A549 (cell line): ENCODE data around the gene TMEM255B. TPM values are rescaled to one million over a fixed set of nuclear protein-coding genes. Genes with fewer than 3 reads are reported as not detected.

ENCODE experiments used
- ATAC-seq, 2 experiments: fragments of 200-7000 bp in 1 of 2; fragments of >200 bp in 1 of 2; cut with Nextera tagmentation in 1 of 2; cut with Tn5 transposase in 1 of 2; 3 replicates each; pipeline versions ENCODE4 v1.8.0 to v1.9.1; 2018 to 2020; ENCODE audit warnings: mild to moderate bottlenecking in 1 of 2, moderate library complexity in 1 of 2
- CTCF ChIA-PET: fragments of 300-600 bp; sonication (Branson Sonifier 250); formaldehyde crosslinking; extraction: SDS; loops from one replicate; lab custom pipeline; 2021; ENCODE audit warnings: antibody characterized with exemption, inconsistent platforms; lab: Yijun Ruan, JAX
- POLR2A ChIA-PET: fragments of 350-600 bp; formaldehyde crosslinking; extraction: SDS; loops from one replicate; lab custom pipeline; 2021; ENCODE audit warnings: antibody characterized with exemption, inconsistent platforms; lab: Yijun Ruan, JAX
- DNase-seq, 2 experiments: peaks; one replicate each; pipeline versions ENCODE4 v3.0.0 to v3.0.0-alpha.2; 2011 to 2016; ENCODE audit warnings: low read depth in 1 of 2, low spot score in 1 of 2
- FAIRE-seq: peaks from 2 replicates; lab custom pipeline; 2011; peaks lifted over from hg19 to GRCh38; lab: Jason Lieb, UNC
- H3K27ac ChIP-seq, 2 experiments: fragments of >200 bp; sonication (Bioruptor Twin); formaldehyde crosslinking; 3 replicates each; pipeline ENCODE4 v1.5.1; 2016 to 2017
- H3K4me1 ChIP-seq: fragments of >200 bp; sonication (Bioruptor Twin); formaldehyde crosslinking; 3 replicates; pipeline ENCODE4 v1.6.1; 2016
- H3K4me2 ChIP-seq: fragments of >200 bp; sonication (Bioruptor Twin); formaldehyde crosslinking; 3 replicates; pipeline ENCODE4 v1.6.1; 2016
- H3K4me3 ChIP-seq: fragments of >200 bp; sonication (Bioruptor Twin); formaldehyde crosslinking; 3 replicates; pipeline ENCODE4 v1.5.1; 2016
- H3K9me3 ChIP-seq: fragments of >200 bp; sonication (Bioruptor Twin); formaldehyde crosslinking; 3 replicates; pipeline ENCODE4 v1.6.1; 2016
- CBX2 ChIP-seq: fragments of 200-600 bp; sonication (generic); IDR thresholded peaks from 2 replicates; pipeline ENCODE4 v1.6.1; 2016; ENCODE audit warnings: low read depth, mild to moderate bottlenecking, borderline replicate concordance
- CHD2 ChIP-seq: fragments of 150-350 bp; IDR thresholded peaks from 2 replicates; pipeline ENCODE4 v1.6.1; 2014; ENCODE audit warnings: low read length; ENCODE audit not compliant: partially characterized antibody
- FOSB ChIP-seq: fragments of 250-450 bp; sonication (Bioruptor Pico); IDR thresholded peaks from 2 replicates; pipeline ENCODE4 v1.5.0; 2020; ENCODE audit warnings: mild to moderate bottlenecking, moderate library complexity
- FOXS1 ChIP-seq: fragments of 250-450 bp; sonication (Bioruptor Pico); IDR thresholded peaks from 2 replicates; pipeline ENCODE4 v1.5.0; 2020; ENCODE audit warnings: mild to moderate bottlenecking, moderate library complexity
- HDAC2 ChIP-seq: fragments of 200-600 bp; sonication (generic); IDR thresholded peaks from 2 replicates; pipeline ENCODE4 v1.6.1; 2016
- HOXA7 ChIP-seq: fragments of 250-450 bp; sonication (Bioruptor Pico); IDR thresholded peaks from 2 replicates; pipeline ENCODE4 v1.5.0; 2020; ENCODE audit warnings: mild to moderate bottlenecking, moderate library complexity
- HOXB13 ChIP-seq: fragments of 250-450 bp; sonication (Bioruptor Pico); IDR thresholded peaks from 2 replicates; pipeline ENCODE4 v1.5.0; 2020; ENCODE audit warnings: low read depth, mild to moderate bottlenecking, moderate library complexity
- KDM1A ChIP-seq: fragments of 200-600 bp; sonication (generic); IDR thresholded peaks from 2 replicates; pipeline ENCODE4 v1.6.1; 2016; ENCODE audit warnings: low read depth, mild to moderate bottlenecking
- MAFK ChIP-seq: fragments of 450-650 bp; IDR thresholded peaks from 2 replicates; pipeline ENCODE4 v1.6.1; 2014; ENCODE audit not compliant: partially characterized antibody
- MAZ ChIP-seq: fragments of 150-350 bp; IDR thresholded peaks from 2 replicates; pipeline ENCODE4 v1.6.1; 2014; ENCODE audit warnings: antibody characterized with exemption, low read depth, low read length, borderline replicate concordance
- NR3C1 ChIP-seq: fragments of >200 bp; sonication (Bioruptor Twin); formaldehyde crosslinking; IDR thresholded peaks from 3 replicates; pipeline ENCODE4 v1.6.1; 2017
- PHF8 ChIP-seq: fragments of 200-600 bp; sonication (generic); IDR thresholded peaks from 2 replicates; pipeline ENCODE4 v1.6.1; 2016; ENCODE audit warnings: low read depth, mild to moderate bottlenecking, antibody characterized with exemption, moderate library complexity, borderline replicate concordance
- RAD21 ChIP-seq, 2 experiments: fragments of >200 bp in 1 of 2; sonication (Bioruptor Twin) in 1 of 2; formaldehyde crosslinking in 1 of 2; IDR thresholded peaks in 1 of 2; conservative IDR thresholded peaks in 1 of 2; 2 replicates in 1 of 2; 3 replicates in 1 of 2; pipeline ENCODE4 v1.6.1; 2012 to 2018; ENCODE audit warnings: inconsistent platforms in 1 of 2
- RARB ChIP-seq: fragments of 250-450 bp; sonication (Bioruptor Pico); IDR thresholded peaks from 2 replicates; pipeline ENCODE4 v1.8.0; 2021; ENCODE audit warnings: mild to moderate bottlenecking, moderate library complexity
- REST ChIP-seq: fragments of 200-600 bp; sonication (generic); IDR thresholded peaks from 2 replicates; pipeline ENCODE4 v1.6.1; 2016; ENCODE audit warnings: antibody characterized with exemption, mild to moderate bottlenecking, moderate library complexity
- SREBF2 ChIP-seq: fragments of 450-650 bp; IDR thresholded peaks from 2 replicates; pipeline ENCODE4 v1.6.1; 2014; ENCODE audit warnings: mild to moderate bottlenecking, moderate library complexity
- TFCP2L1 ChIP-seq: fragments of 250-450 bp; sonication (Bioruptor Pico); IDR thresholded peaks from 2 replicates; pipeline ENCODE4 v1.5.0; 2021; ENCODE audit warnings: mild to moderate bottlenecking
- TP53 ChIP-seq: fragments of 250-450 bp; sonication (Bioruptor Pico); IDR thresholded peaks from 2 replicates; pipeline ENCODE4 v1.5.0; 2021; ENCODE audit warnings: mild to moderate bottlenecking, moderate library complexity
- ZC3H11A ChIP-seq: fragments of 450-650 bp; IDR thresholded peaks from 2 replicates; pipeline ENCODE4 v1.6.1; 2014; ENCODE audit warnings: antibody characterized with exemption, mild to moderate bottlenecking
- ZFP36 ChIP-seq: fragments of 450-650 bp; IDR thresholded peaks from 2 replicates; pipeline ENCODE4 v1.6.1; 2014; ENCODE audit warnings: borderline replicate concordance; ENCODE audit not compliant: partially characterized antibody
- WGBS: methylation state at CpG from one replicate; pipeline ENCODE4 v1.1.6; 2017; ENCODE audit errors: missing lambda C conversion rate; 5-methylcytosine and 5-hydroxymethylcytosine counted together
- polyA plus RNA-seq, 4 experiments: library from polyadenylated mRNA; depleted of rRNA in 3 of 4; stranded (reverse); fragments of >200 nt; fragmentation: RNase III in 1 of 4; extraction: RNeasy Plus Mini Kit Qiagen cat#74134 plus additional on column Dnase treatment in 1 of 4; gene quantifications; 2 replicates in 3 of 4; 3 replicates in 1 of 4; pipeline ENCODE4 v1.2.3, GENCODE V29; 2011 to 2017

The TMEM255B gene
- polyA plus RNA-seq, 2 of the 4 experiments (the other 2 are of a cell fraction), result 0.54 to 1.1 TPM

DNA sequence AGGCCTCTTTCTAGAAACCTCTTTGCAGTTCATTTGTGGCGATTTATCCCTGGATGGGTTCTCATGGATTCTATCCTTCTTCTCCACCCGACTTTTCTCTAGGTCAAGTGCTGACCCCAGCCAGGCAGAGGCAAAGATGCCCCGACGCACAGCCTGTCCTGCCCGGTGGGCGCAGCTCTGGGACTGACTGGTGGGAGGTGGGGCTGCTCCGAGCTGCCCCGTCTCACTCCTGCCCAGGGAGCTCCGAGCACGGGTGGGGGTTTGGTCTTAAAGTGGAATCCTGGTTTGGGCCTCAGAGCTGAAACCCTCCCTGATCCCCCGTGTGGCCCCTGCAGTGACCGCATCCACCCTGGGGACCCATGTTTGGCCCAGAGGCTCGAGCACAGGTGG is 60.3 kb downstream of the TMEM255B start:
- H3K4me3 ChIP-seq, result no peak overlapping the region
- no peak overlapping the region for H3K4me2 ChIP-seq
- peak overlapping the region; percentile 76 to 92; a peak in 5 of 6 replicates for H3K27ac ChIP-seq
- WGBS, result 92% methylated on average over 2 of the region's 13 CpGs
- no peak for FAIRE-seq
- DNase-seq, result no peak
- peaks cover 30% of the 10 kb centered on the region for H3K4me1 ChIP-seq
- POLR2A ChIA-PET, result interaction anchor here (2.8 kb wide), 1 partner anchor 18 kb away, joined by 10 read pairs; no protein-coding TSS in a partner anchor
- no peak for TF ChIP-seq REST
- no peak for TF ChIP-seq ZFP36
- TF ChIP-seq NR3C1, result no peak
- no peak for TF ChIP-seq TFCP2L1
- TF ChIP-seq FOXS1 (CRISPR knock-in tag), result no peak
- no peak for TF ChIP-seq HDAC2
- TF ChIP-seq PHF8, result no peak
- TF ChIP-seq SREBF2, result no peak
- TF ChIP-seq RARB (CRISPR knock-in tag), result no peak
- no peak for TF ChIP-seq ZC3H11A
- no peak for TF ChIP-seq MAZ
- no peak for TF ChIP-seq FOSB (CRISPR knock-in tag)
- no peak for TF ChIP-seq CBX2
- TF ChIP-seq HOXA7 (CRISPR knock-in tag), result no peak
- TF ChIP-seq, all 56 proteins: peak for 0
- CTCF ChIA-PET, result interaction anchor here (1.1 kb wide), 1 partner anchor 20 kb away, joined by 3 read pairs; no protein-coding TSS in a partner anchor
- H3K9me3 ChIP-seq, result no peaks in the 10 kb centered on the region
- no peak for ATAC-seq

DNA sequence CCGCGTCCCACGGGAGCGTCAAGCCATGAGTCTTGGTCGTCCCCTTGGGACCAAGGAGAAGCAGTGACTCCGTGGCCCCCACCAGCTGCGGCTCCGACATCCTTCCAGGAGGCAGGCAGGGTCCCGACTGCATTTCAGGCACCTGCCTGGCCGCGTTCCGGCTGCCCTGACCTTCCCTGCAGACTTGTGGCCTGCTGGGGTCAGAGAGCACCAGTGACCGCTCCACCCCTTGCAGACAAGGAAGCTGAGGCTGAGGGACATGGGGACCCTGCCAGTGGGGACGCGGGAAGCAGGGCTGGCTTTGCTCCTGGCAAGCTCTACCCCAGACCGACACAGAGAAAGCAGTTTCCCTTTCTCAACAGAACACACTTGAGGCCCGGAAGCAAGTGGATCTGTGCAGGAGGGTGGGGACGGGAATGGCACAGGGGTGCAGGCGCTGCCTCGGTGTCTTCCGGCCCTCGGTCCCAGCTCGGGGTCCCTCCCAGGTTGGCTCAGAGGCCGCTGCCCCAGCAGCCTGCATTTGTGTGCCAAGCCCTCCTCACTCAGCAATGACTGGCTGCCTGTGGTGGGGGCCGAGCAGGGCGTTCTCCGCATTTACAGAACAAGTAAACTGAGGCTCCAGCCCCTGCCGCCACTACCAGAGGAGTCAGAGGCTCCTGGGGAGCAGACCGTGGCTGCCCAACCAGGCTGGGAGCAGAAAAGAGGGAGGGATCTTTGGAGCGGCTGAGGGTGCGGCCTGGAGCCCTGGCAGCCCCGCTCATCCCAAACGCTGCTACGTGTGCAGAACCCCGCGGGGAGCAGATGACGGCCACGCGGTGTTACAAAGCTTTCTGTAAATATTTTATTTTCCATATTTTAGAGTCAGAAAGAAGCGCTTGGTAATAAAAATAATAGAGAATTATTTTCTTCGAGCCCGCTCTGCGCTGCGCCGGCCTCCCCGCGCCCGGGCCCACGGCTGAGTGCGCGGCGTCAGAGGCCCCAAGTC is 61.0 kb downstream of the TMEM255B start:
- ChIA-PET POLR2A (interaction anchor here (2.8 kb wide), 1 partner anchor 17 kb away, joined by 10 read pairs; no protein-coding TSS in a partner anchor), CTCF (interaction anchor here (0.6 to 1.3 kb wide), 3 partner anchors 19 to 406 kb away, joined by 3 read pairs; no protein-coding TSS in a partner anchor)
- no peak overlapping the region for H3K4me3 ChIP-seq
- H3K9me3 ChIP-seq, result no peaks in the 10 kb centered on the region
- peaks cover 30% of the 10 kb centered on the region for H3K4me1 ChIP-seq
- no peak for TF ChIP-seq CBX2
- no peak for TF ChIP-seq KDM1A
- TF ChIP-seq TFCP2L1, result no peak
- no peak for TF ChIP-seq CHD2
- TF ChIP-seq HOXB13, result no peak
- no peak for TF ChIP-seq MAFK
- TF ChIP-seq TP53 (CRISPR knock-in tag), result no peak
- TF ChIP-seq RAD21 (conservative IDR thresholded peaks at IDR 0.05 in 1 of 2, IDR thresholded peaks at IDR 0.05 in 1 of 2), result no peak
- no peak for FAIRE-seq
- ATAC-seq, result no peak
- no peak for DNase-seq
- H3K4me2 ChIP-seq, result peak overlapping the region; percentile 63
- WGBS, result 96% methylated on average over 35 of the region's 52 CpGs
- H3K27ac ChIP-seq, result peak overlapping the region; percentile 76 to 92
